ENCODE measurements around the gene RAD23B. TPM values are rescaled to one million over a fixed set of nuclear protein-coding genes. Genes with fewer than 3 reads are reported as not detected.

RAD23B gene
- total and polyA plus RNA-seq, 8 donors = 19.3 to 86.8 (median 53.9) TPM

DNA sequence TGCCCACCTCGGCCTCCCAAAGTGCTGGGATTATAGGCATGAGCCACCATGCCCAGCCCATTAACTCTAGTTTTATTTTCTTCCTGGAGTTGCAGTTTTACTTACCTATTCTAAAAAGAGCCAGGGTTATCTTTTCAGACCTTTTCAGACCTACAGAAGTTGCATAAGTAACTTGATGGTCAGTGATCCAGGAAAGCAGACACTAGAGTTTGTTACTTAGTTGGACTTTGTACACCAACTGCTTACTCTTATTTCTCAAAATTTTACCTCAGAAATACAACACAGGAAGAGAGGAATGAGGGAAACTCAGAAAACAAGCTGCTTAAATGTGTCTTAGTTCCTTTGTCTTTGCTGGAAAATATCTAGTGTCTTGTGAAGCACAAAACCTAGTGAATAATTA, 25.4 kb downstream of the RAD23B start:
- Histone ChIP-seq H3K36me3 (peaks cover 6 to 87% (median 76%) of the 10 kb centered on the region in 4 donors), H3K27ac (no peak overlapping the region), H3K9me3 (no peaks in the 10 kb centered on the region), H3K4me1 (peaks cover 0 to 27% (median 10%) of the 10 kb centered on the region in 4 donors), H3K27me3 (no peaks in the 10 kb centered on the region), H3K4me3 (no peak overlapping the region)
- intact Hi-C loops (cut with DNase I; ENCODE audit: low total_unique reads) = no loop called here
- no peak for TF ChIP-seq POLR2AphosphoS5 (IDR thresholded peaks at IDR 0.05)
- TF ChIP-seq, protein P1, sequence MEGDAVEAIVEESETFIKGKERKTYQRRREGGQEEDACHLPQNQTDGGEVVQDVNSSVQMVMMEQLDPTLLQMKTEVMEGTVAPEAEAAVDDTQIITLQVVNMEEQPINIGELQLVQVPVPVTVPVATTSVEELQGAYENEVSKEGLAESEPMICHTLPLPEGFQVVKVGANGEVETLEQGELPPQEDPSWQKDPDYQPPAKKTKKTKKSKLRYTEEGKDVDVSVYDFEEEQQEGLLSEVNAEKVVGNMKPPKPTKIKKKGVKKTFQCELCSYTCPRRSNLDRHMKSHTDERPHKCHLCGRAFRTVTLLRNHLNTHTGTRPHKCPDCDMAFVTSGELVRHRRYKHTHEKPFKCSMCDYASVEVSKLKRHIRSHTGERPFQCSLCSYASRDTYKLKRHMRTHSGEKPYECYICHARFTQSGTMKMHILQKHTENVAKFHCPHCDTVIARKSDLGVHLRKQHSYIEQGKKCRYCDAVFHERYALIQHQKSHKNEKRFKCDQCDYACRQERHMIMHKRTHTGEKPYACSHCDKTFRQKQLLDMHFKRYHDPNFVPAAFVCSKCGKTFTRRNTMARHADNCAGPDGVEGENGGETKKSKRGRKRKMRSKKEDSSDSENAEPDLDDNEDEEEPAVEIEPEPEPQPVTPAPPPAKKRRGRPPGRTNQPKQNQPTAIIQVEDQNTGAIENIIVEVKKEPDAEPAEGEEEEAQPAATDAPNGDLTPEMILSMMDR (IDR thresholded peaks at IDR 0.05) = no peak
- no peak for TF ChIP-seq POLR2A (IDR thresholded peaks at IDR 0.05)
- TF ChIP-seq EP300 (IDR thresholded peaks at IDR 0.05) = no peak
- 0 to 53% (median 0%) methylated on average over 1 of the region's 1 CpG for whole genome bisulfite sequencing, 5 donors
- no peak for DNase-seq

DNA sequence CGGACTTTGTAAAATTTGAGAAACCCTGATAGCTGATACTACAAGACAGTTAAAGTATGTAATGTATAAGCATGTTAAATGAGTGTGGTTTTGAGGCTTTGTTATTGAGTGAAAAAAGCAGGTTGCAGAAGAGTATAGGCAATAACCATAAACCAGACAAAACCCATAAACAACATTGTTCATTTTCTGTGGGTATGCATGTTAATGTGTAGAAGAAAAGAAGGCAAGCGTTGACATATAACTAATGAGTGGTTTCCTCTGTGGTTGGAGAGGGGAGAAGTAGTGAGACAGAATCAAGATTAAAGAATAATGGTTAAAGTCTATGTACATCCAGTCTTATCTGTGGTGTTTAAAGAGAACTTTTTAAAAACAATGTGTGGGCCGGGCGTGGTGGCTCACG, 26.2 kb downstream of the RAD23B start:
- WGBS, 5 donors = 70 to 78% (median 72%) methylated on average over 5 of the region's 5 CpGs
- intact Hi-C loops (cut with DNase I; ENCODE audit: low total_unique reads) = no loop called here
- DNase-seq = no peak
- H3K36me3 ChIP-seq = peaks cover 6 to 88% (median 77%) of the 10 kb centered on the region in 4 donors
- H3K9me3 ChIP-seq = no peaks in the 10 kb centered on the region
- no peaks in the 10 kb centered on the region for H3K27me3 ChIP-seq
- peaks cover 0 to 30% (median 10%) of the 10 kb centered on the region in 4 donors for H3K4me1 ChIP-seq
- TF ChIP-seq POLR2AphosphoS5 (IDR thresholded peaks at IDR 0.05) (no peak), EP300 (IDR thresholded peaks at IDR 0.05) (no peak), POLR2A (IDR thresholded peaks at IDR 0.05) (no peak)
- TF ChIP-seq, protein P1 (IDR thresholded peaks at IDR 0.05) = no peak
- no peak overlapping the region for H3K27ac ChIP-seq
- no peak overlapping the region for H3K4me3 ChIP-seq

DNA sequence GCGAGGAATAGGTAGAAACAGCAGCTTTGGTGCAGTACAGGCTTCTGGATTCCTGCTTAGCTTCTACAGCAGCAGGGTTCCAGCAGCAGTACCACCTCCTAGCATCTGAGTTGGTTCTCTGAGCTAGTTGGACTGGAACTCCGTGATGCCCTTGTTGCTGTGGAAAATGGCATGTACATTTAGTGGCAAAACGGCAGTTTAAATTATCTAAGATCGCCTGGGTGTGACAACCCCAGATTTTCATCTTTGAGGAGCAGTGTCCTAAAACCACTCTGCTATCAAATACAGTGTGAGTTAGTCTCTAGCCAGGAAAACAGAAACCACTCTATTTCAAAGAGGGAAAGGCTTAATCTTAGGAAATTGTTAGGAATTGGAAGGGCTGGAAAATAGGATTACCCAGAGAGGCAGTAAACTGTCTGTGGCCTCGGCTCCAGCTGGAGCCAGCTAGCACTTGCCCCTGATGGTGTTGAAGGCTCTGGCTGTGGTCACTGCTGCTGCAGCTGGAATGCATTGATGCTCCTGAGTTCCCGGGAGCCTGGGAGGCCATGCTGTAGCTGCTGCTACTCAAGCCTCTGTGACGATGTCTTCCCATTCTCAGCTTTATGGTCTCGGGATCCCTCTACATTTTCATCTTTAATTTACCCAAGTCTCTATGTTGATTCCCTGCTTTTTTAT, 29.4 kb downstream of the RAD23B start:
- peaks cover 0 to 76% (median 70%) of the 10 kb centered on the region in 4 donors for H3K36me3 ChIP-seq
- 77 to 86% (median 84%) methylated on average over 8 of the region's 8 CpGs for WGBS, 5 donors
- intact Hi-C loops (cut with DNase I; ENCODE audit: low total_unique reads) = no loop called here

DNA sequence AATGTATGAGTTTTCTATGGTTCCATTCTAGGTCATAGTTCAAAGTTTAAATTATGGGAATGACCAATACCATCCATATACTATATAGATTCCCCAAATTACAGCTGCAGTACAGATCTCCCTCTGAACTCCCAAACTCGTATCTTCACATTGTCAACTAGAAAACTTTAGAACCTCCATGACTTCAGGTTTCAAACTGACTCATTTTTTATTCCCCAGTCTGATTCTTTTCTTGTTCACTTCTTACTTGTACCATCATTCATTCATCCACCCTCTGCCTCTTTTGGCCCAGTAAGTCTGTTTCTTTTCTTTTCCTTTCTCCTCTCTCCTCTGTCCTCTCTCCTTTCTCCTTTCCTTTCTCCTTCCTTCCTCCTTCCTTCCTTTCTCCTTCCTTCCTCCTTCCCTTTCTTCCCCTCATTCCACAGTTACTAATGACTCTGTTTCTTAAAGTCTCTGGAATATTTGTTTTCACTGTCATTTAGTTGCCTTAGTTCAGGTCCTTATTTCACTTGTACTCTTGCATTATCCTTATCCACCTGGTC, 30.5 kb downstream of the RAD23B start:
- Histone ChIP-seq H3K9me3 (no peaks in the 10 kb centered on the region), H3K27me3 (no peaks in the 10 kb centered on the region), H3K4me1 (peaks cover 0 to 26% (median 8%) of the 10 kb centered on the region in 4 donors), H3K36me3 (peaks cover 0 to 75% (median 67%) of the 10 kb centered on the region in 4 donors), H3K4me3 (no peak overlapping the region), H3K27ac (no peak overlapping the region)
- no peak for DNase-seq
- TF ChIP-seq POLR2AphosphoS5 (IDR thresholded peaks at IDR 0.05) (no peak), POLR2A (IDR thresholded peaks at IDR 0.05) (no peak), EP300 (IDR thresholded peaks at IDR 0.05) (no peak)
- TF ChIP-seq, protein P1 (IDR thresholded peaks at IDR 0.05) = no peak
- intact Hi-C loops (cut with DNase I; ENCODE audit: low total_unique reads) = no loop called here
- 77 to 93% (median 83%) methylated on average over 1 of the region's 1 CpG for WGBS, 5 donors

More for the DNA sequence above, 29.4 kb downstream of the RAD23B start:
- H3K9me3 ChIP-seq = no peaks in the 10 kb centered on the region
- no peak for DNase-seq
- H3K4me3 ChIP-seq = no peak overlapping the region
- TF ChIP-seq POLR2AphosphoS5 (IDR thresholded peaks at IDR 0.05) = no peak
- TF ChIP-seq, protein P1 (IDR thresholded peaks at IDR 0.05) = no peak
- TF ChIP-seq POLR2A (IDR thresholded peaks at IDR 0.05) = no peak
- no peak for TF ChIP-seq EP300 (IDR thresholded peaks at IDR 0.05)
- H3K27me3 ChIP-seq = no peaks in the 10 kb centered on the region
- H3K27ac ChIP-seq = no peak overlapping the region
- peaks cover 0 to 33% (median 10%) of the 10 kb centered on the region in 4 donors for H3K4me1 ChIP-seq

All from stomach (tissue), 9 donors.